SIG-M5 (cell line): ENCODE measurements around the gene MINDY3.

Experiments used
- DNase-seq: peaks from one replicate; lab custom pipeline; 2025; lab: John Stamatoyannopoulos, UW

Gene MINDY3

GRCh38 chr10:15738270-15738925 is 121.9 kb downstream of the MINDY3 start:
- no peak for DNase-seq

- no peak for DNase-seq
These were observed 122.7 kb downstream of the MINDY3 start for GRCh38 chr10:15737656-15738055.

- DNase-seq = no peak
These were observed 124.5 kb downstream of the MINDY3 start for GRCh38 chr10:15735763-15736162.

GRCh38 chr10:15730341-15730740 is 130.0 kb downstream of the MINDY3 start:
- DNase-seq = no peak

- no peak for DNase-seq
These were observed 130.4 kb downstream of the MINDY3 start for GRCh38 chr10:15729890-15730289.
